8988T (cell line): ENCODE results near the gene KDM2A.
"Not testable (repeated sequence)": the region's sequence is repeated elsewhere in the genome, so short reads cannot be mapped to it uniquely, and the experiment has no call there.

ENCODE experiments used
- DNase-seq: peaks from one replicate; pipeline ENCODE4 v3.0.0; 2011

The KDM2A gene

DNA sequence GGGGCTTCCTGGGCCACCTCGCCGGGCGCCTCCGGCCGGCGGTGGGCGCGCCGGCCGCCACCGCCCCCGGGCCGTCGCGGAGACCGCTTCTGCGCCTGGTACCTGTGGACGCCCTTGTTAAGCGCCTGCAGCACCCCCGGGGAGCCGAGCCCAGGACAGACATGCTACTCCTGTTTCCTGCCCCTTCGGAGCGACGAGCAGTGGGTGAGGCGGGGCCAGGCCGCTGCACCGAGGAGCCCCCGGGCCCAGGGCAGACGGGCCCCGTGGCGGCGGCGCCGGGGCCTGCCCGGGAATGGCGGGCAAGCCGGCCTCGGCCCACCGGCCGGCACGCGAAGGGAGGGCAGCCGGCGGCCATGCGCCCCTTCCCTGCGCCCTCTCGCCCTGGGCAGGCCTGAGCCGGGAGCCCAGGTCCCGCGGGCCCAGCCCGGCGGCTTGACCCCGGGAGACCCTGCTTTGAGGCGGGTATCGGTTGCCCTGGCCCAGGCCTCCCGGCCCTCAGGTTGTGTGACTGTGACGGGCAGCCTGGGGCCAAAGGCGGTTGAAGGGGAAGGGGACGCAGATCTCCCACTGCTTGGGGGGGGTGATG is 789 bp upstream of the KDM2A start:
- DNase-seq: peak; percentile 78

DNA sequence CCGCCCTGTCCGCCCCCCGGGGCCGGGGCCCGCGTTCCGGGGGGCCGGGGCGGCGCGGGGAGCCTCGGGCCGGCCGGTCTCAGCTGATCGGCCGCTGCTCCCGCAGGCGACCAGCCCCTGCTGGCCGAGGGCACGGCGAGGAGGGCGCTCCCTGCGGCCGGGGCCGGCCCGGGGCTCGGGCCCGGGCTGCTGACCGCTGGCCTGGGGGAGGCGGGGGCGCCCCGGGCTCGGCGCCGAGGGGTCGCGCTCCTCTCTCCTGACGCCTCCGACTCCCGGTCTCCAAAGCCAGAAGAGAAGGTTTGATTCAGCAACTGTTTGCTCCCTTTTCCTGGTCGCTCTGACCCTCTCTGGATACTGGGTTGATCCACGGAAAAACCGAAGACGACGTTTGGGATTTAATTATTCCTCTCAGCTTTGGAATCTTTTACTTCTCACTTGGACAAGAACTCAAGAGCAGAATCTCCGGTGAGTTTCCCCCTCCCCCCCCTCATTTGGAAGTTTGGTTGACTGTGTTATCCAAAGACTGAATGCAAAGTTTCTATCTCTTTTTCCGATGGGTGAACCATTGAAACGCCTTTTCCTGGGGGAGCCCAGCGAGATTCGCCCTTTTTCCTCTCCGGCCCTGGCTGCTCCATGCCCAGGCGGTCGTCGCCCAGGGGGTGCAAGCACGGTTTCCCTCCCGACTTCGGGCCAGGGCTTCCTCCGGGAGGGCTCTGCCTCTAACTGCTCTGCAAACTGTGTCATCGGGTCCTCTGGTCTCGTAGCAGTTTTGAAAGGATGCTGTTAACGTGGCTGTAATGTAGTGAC is 725 bp downstream of the KDM2A start:
- peak; percentile 59 for DNase-seq

DNA sequence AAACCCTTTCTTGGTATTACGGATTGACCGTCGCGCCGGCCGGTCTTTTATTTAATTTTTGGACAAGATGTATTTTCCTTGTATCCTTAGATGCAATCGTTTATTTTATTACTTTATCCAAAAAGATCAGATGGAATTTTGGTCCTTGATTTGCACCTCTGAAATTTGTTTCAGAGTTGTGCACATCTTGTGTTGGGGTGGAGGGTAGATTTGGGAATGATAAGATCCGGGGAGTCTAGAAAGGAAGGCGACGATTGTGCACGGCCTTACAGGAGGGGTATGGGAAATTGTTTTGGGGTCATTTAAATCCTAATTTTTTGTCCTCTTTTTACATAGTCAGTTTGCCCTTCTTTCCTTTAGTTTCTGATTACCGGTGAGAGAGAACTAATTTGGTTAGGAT is 1.4 kb downstream of the KDM2A start:
- no peak for DNase-seq

DNA sequence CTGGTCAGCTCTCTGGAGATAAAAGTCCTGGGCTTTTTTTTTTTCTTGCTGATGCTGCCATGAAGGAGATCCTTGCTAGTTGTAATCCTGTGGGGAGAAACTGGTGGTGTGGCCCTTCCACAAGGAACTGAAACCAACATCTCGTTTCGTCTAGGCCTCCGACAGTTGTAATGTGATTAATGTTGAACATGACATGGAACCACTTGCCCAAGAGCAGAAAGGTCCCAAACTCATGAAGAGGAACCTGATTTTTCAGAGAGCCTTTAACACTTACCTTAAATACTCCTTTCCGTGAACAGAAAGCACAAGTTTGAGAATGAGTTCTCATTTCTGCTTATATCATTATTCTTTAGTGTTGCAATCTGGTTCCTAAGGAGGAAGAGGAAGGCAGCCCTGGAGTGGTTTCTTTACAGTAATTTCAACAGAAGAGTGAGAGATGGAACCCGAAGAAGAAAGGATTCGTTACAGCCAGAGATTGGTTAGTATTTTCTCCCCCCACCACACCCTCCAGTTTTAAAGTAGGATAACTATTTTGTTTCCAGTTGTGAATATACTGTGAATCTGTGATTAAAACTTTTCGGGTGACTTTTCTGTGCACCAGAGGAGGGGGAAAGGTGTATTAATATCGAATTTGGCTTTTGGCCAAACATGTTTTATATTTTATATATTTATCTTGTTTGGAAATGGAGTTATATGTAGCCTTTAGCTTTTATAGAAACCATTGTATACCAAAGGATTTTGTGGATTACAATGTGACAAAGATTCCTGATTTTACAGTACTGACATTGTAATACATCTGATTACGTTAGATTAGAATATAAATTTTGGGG is 2.0 kb downstream of the KDM2A start:
- DNase-seq: no peak

DNA sequence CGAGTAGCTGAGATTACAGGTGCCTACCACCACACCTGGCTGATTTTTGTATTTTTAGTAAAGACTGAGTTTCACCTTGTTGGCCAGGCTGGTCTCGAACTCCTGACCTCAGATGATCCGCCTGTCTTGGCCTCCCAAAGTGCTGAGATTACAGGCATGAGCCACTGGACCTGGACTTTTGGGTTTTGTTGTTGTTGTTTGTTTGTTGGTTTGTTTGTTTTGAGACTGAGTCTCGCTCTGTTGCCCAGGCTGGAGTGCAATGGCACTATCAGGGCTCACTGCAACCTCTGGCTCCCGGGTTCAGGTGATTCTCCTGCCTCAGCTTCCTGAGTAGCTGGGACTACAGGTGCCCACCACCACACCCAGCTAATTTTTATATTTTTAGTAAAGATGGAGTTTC is 4.7 kb downstream of the KDM2A start:
- DNase-seq: not testable (repeated sequence)

DNA sequence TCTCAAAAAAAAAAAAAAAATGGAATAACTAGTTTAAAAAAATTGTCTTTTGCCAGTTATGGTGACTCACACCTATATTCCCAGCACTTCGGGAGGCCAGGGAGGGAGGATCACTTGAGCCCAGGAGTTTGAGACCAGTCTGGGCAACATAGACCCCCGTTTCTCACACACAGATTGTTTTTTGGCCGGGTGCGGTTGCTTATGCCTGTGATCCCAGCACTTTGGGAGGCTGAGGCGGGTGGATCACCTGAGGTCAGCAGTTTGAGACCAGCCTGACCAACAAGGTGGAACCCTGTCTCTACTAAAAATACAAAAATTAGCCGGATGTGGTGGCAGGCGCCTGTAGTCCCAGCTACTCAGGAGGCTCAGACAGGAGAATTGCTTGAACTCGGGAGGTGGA is 7.2 kb downstream of the KDM2A start:
- DNase-seq: not testable (repeated sequence)

DNA sequence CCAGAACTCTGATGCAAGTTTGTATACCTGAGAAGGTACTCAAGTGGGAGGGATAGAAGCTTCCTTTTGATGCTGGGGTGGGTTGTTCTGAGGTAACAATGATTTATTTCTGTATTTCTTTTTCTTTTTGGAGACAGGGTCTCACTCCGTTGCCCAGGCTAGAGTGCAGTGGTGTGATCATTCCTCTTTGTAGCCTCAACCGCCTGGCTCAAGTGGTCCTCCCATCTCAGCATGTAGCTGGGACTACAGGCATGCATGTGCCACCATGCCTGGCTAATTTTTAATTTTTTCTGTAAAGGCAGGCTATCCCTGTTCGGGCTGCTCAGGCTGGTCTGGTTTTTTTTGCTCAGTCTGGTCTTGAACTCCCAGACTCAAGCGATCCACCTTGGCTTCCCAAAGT is 7.9 kb downstream of the KDM2A start:
- DNase-seq: no peak

DNA sequence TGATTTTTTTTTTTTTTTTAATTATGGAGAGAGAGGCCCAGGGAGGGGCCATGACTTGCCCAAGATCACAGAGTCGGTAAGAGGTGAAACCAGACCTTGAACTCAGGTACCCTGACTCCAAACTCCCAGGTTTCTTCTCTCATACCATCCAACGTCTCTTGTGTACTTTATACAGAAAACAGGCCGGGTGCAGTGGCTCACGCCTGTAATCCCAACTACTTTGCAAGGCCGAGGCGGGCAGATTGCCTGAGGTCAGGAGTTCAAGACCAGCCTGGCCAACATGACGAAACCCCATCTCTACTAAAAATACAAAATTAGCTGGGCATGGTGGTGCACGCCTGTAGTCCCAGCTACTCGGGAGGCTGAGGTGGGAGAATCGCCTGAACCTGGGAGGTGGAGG is 11.8 kb downstream of the KDM2A start:
- DNase-seq: not testable (repeated sequence)

DNA sequence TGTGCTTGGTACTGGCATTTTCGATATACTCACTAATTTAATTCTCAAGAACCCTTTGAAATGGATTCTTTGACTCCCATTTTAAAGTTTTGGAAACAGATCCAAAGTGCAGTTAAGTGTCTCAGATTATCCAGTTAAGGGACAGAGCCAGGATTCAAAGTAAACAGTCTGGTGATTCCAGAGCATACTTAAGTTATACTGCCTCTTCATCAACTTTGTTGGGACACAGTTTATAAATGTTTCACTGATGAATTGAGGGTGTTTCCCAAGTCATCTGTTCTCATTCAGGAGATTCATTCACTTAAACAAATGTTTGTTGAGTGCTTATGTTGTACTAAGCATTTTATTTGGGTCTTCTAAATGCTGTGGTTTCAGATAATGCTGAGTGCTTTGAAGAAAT is 17.1 kb downstream of the KDM2A start:
- DNase-seq: no peak

DNA sequence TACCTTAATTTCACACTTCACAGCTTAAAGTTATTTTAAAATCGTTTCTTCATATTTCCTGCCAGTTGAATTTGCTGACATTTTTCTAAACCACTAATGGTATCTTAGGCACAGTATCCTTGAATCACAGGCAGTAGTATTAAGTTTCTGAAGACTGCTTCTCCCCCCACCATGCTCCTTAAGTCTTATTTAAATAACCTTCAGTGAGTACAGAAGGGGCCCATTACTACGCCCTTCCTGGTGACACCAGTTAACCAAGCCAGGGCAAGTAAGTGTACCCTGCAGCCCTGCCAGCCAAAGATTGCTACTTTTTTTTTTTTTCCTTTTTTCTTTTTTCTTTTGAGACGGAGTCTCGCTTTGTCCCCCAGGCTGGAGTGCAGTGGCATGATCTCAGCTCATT is 19.9 kb downstream of the KDM2A start:
- no peak for DNase-seq

DNA sequence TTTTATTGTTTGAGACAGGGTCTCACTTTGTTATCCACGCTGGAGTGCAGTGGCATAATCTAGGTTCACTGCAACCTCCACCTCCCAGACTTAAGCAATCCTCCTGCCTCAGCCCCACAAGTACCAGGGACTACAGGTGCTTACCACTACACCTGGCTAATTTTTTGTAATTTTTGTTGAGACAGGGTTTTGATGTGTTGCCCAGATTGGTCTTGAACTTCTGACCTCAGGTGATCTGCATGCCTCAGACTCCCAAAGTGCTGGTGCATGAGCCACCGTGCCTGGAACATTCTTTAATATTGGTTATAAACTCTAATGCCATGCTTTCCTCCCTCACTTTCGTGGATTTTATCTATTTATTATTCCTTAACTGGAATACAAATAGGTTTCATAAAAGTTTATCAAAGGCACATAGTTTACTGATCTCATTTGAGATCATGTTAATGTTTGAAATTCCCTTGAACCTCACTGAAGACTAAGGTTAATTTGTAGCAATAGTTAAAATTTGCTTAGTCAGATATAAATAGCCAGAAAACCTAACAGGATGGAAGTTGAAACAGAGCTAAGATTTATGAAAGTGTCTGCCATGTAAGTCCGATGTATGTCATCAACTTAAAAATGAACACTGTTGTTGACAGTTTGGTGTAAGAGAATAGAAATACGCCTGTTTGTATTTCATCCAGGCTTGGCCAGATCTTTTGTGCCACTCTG is 27.6 kb downstream of the KDM2A start:
- no peak for DNase-seq

DNA sequence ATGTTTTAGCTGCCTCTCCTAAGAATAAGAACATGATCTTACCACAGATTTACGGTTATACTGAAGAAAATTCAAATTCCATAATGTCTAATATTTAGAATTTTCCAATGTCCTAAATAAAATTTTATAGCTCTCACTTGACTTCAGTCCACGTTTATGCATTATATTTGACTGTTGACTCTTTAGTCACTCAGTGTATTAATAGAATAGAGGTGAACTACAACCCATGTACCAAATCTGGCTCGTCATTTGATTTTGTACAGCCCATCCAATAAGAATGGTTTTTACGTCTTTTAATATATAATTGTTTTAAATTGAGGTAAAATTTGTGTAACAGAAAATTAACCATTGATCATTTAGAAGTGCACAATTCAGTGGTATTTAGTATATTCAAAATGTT is 34.9 kb downstream of the KDM2A start:
- no peak for DNase-seq

DNA sequence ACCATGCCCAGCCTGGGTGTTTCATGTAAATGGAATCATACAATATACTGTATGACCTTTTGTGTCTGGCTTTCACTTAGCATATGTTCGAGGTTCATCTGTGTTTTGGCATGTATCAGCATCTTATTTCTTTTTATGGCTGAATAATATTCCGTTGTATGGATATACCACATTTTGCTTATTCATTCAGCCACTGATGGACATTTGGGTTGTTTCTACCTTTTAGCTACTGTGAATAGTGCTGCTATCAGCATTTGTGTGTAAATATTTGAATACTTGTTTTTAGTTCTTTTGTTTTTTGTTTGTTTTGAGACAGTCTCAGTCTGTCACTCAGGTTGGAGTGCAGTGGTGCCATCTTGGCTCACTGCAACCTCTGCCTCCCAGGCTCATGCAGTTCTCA is 35.7 kb downstream of the KDM2A start:
- DNase-seq: no peak

DNA sequence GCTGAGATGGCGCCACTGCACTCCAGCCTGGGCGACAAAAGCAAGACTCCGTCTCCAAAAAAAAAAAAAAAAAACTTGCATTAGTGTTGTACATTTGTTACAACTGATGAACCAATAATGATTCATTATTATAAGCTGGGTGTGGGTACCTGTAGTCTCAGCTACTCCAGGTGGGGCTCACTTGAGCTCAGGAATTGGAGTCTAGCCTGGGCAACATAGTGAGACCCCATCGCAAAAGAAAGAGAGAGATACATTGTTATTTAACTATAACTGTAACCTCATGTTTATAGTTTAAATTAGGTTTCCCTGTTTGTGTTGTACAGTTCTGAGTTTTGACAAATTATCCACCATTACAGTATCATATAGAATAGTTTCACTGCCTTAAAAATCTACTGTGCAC is 38.6 kb downstream of the KDM2A start:
- DNase-seq: no peak

DNA sequence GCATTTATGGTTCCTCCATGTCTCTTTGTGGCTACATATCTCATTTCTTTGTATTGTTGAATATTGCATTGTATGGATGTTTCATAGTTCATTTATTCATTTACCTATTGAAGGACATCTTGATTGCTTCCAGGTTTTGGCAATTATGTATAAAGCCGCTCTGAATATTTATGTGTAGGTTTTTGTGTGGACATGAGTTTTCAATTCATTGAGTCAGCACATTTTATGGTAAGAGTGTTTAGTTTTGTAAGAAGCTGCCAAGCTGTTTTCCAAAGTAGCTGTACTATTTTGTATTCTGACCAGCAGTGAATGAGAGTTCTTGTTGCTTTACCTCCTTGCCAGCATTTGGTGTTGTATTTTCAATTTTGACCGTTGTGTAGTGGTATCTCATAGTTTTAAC is 39.2 kb downstream of the KDM2A start:
- DNase-seq: no peak

DNA sequence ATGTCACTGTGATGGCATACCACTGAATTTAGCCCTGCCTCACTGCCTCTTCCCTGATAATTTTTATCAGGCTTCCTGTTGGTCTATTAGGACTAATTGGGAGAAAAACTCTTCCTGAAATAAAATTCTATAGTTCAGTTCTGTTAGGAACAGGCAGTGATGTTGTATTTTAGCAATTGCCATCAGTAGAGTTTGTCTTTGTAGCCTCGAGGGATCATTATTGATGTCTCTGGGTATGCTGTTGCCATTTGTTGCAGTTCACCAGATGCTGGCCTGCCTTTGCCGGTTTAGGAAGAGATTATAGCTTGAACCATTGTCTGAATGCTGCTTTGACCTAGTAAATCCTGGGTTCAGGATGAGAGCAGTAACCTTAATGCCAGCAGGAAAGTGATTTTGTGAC is 41.0 kb downstream of the KDM2A start:
- DNase-seq: no peak

DNA sequence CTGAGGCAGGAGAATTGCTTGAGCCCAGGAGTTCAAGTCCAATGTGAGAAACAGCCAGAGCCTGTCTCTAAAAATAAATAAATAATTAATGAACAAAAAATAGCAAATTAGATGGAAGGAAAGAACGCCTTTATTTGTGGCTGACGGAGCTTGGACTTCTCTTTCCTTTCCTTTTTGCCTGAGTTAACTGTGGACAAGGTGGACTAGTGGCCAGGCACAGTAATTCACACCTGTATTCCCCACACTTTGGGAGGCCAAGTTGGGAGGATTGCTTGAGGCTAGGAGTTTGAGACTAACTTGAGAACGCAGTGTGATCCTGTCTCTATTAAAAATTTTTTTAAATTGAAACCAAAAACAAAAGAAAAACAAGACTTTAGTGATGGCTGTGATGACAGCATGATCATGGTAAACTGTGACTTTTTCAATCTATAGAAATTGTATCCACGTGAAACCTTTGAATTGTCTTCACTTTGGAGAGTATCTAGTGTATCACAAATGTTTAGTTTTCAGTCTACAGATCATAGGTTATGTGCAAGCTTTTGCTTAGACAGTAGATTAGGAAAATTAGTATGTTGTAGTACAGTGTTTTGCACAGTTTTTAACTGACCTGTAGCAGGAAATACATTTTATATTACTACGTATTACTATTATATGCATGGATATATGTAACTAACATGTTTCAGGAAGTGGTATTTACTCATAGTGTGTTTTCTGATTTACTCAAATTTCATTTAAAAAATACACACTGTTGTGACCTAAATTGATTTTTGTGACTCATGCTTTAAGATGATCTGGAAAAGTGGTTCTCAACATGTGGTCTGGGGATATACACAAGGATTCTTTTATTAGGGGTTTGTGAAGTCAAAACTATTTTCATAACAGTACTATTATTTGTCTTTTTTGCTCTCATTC is 42.1 kb downstream of the KDM2A start:
- no peak for DNase-seq

DNA sequence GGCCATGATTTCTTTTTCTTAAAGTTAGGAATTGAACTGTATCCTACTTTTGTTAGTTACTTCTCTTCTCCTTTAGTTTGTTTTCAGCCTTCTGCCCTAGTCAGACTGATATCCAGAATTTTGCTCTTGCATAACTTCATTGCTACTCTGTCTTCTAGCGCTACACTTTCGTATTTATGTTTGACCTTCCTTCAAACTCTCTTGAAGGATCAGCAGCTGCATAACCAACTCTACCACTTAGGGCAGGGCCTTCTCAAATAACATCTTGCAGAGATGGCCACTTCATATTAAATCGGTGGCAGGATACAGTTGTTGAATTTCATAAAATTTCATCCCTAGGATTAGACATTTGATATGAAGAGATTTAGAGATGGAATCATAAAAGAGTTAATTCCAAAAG is 43.9 kb downstream of the KDM2A start:
- DNase-seq: no peak

DNA sequence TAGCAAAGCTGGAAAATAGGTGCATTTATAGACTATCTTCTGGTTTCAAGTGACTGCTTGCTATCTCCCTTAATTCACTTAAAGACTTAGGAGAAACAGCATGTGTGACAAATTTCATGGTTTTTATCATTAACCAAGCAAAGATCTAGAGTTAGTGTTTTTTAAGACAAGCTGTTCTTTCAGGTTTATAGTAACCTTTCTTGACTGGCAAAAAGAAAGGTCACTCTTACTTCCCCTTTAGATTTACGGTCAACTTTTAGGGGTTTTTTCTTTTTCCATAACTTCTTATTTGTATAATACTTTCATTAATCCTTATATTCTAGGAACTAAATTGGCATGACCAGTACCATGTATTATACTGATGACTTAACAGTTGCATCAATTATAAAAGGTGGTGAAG is 46.6 kb downstream of the KDM2A start:
- DNase-seq: no peak

DNA sequence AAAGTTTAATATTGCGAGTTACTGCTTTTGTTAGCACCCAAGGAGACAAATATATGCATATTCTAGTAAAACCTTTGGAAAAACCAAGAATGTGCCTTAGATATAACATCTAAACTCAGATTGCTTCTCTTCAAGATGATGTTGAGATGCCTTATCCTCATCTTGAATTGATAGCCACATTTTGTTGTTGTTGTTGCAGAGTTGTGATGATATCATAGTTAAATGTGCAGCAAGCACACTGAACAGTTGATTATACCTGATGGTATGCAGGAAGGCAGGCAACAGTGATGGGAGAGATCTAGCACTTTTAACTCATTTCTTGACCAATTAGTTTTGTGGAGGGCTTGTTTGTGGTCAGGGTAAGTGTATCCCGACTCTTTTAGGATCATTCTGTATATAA is 48.0 kb downstream of the KDM2A start:
- no peak for DNase-seq

DNA sequence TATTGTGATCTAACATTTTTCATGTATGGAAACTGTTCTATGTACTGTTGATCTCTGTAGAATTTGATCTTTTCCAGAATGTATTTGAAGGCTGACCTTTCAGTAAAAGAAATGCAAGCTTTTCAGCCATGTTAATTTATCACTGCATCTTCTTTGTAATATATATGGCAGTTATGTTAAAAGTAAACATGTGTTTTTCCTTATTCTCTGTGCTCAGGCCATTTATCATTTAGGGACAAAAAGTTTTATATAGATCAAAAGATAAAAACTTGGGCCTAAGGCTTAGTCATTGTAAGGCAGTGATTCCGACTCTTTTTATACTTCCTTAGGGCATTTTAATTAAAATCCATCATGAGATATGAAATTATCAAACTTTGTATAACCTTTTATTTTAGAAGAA is 48.7 kb downstream of the KDM2A start:
- DNase-seq: no peak

DNA sequence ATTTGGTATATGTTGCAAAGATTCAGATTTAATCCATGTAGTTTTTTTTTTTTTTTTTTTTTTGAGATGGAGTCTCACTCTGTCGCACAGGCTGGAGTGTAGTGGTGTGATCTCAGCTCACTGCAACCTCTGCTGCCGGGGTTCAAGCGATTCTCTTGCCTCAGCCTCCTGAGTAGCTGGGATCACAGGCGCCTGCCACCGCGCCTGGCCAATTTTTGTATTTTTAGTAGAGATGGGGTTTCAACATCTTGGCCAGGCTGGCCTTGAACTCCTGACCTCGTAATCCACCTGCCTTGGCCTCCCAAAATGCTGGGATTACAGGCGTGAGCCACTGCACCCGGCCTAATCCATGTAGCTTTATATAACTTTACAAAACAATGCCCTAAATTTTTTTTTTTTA is 49.8 kb downstream of the KDM2A start:
- not testable (repeated sequence) for DNase-seq
